Parathyroid adenoma (tissue), 2 donors: ENCODE measurements around the gene TBC1D22A.

Experiments
- H2AFZ ChIP-seq: fragments of 300-600 bp; sonication (generic); one replicate; pipeline ENCODE4 v1.7.0; 2017; ENCODE audit warnings: antibody characterized with exemption, mild to moderate bottlenecking
- H3K27ac ChIP-seq: fragments of 300-600 bp; sonication (generic); one replicate; pipeline ENCODE4 v1.7.0; 2017
- H3K27me3 ChIP-seq: fragments of 300-600 bp; sonication (generic); one replicate; pipeline ENCODE4 v1.7.0; 2017; ENCODE audit warnings: low read length; ENCODE audit not compliant: control insufficient read depth, insufficient read depth
- H3K36me3 ChIP-seq: fragments of 300-600 bp; sonication (generic); one replicate; pipeline ENCODE4 v1.7.0; 2017; ENCODE audit warnings: low read length; ENCODE audit not compliant: control insufficient read depth, insufficient read depth
- H3K4me1 ChIP-seq: fragments of 300-600 bp; sonication (generic); one replicate; pipeline ENCODE4 v1.7.0; 2017; ENCODE audit warnings: control low read depth
- H3K4me2 ChIP-seq: fragments of 300-600 bp; sonication (generic); one replicate; pipeline ENCODE4 v1.7.0; 2017; ENCODE audit warnings: low read length
- H3K4me3 ChIP-seq: fragments of 300-600 bp; sonication (generic); one replicate; pipeline ENCODE4 v1.7.0; 2017; ENCODE audit warnings: low read depth, low read length
- H3K79me2 ChIP-seq: fragments of 300-600 bp; sonication (generic); one replicate; pipeline ENCODE4 v1.7.0; 2017; ENCODE audit warnings: control low read depth
- H3K9ac ChIP-seq: fragments of 300-600 bp; sonication (generic); one replicate; pipeline ENCODE4 v1.7.0; 2017; ENCODE audit warnings: mild to moderate bottlenecking
- H3K9me3 ChIP-seq: fragments of 300-600 bp; sonication (generic); one replicate; pipeline ENCODE4 v1.7.0; 2017; ENCODE audit warnings: low read length; ENCODE audit not compliant: control insufficient read depth
- TF ChIP-seq, protein P1 (sequence below): fragments of 300-600 bp; sonication (generic); IDR thresholded peaks from one replicate; pipeline ENCODE4 v1.7.0; 2017; ENCODE audit warnings: antibody characterized with exemption, mild to moderate bottlenecking
- donor health status: primary hyperparathyroidism.

Gene TBC1D22A

DNA sequence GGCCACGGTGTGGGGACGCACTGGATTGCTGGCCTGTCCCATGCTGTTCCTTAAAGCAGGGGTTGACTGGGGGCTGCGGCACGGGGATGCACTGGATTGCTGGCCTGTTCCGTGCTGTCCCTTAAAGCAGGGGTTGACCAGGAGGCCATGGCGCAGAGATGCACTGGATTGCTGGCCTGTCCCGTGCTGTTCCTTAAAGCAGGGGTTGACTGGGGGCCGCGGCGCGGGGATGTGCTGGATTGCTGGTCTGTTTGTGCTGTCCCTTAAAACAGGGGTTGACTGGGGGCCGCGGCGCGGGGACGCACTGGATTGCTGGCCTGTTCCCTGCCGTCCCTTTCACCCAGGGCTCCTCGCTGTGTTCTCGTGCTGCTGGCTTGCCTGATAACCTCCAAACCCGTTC, 383.4 kb downstream of the TBC1D22A start:
- H3K27ac ChIP-seq = no peak overlapping the region
- H3K4me1 ChIP-seq = no peaks in the 10 kb centered on the region
- no peak overlapping the region for H3K9ac ChIP-seq
- no peaks in the 10 kb centered on the region for H3K9me3 ChIP-seq
- H3K79me2 ChIP-seq = no peaks in the 10 kb centered on the region
- H3K27me3 ChIP-seq = no peaks in the 10 kb centered on the region
- H3K4me2 ChIP-seq = no peak overlapping the region
- H2AFZ ChIP-seq = no peak overlapping the region
- TF ChIP-seq, protein P1, sequence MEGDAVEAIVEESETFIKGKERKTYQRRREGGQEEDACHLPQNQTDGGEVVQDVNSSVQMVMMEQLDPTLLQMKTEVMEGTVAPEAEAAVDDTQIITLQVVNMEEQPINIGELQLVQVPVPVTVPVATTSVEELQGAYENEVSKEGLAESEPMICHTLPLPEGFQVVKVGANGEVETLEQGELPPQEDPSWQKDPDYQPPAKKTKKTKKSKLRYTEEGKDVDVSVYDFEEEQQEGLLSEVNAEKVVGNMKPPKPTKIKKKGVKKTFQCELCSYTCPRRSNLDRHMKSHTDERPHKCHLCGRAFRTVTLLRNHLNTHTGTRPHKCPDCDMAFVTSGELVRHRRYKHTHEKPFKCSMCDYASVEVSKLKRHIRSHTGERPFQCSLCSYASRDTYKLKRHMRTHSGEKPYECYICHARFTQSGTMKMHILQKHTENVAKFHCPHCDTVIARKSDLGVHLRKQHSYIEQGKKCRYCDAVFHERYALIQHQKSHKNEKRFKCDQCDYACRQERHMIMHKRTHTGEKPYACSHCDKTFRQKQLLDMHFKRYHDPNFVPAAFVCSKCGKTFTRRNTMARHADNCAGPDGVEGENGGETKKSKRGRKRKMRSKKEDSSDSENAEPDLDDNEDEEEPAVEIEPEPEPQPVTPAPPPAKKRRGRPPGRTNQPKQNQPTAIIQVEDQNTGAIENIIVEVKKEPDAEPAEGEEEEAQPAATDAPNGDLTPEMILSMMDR = no peak
- H3K36me3 ChIP-seq = no peaks in the 10 kb centered on the region
- H3K4me3 ChIP-seq = no peak overlapping the region

DNA sequence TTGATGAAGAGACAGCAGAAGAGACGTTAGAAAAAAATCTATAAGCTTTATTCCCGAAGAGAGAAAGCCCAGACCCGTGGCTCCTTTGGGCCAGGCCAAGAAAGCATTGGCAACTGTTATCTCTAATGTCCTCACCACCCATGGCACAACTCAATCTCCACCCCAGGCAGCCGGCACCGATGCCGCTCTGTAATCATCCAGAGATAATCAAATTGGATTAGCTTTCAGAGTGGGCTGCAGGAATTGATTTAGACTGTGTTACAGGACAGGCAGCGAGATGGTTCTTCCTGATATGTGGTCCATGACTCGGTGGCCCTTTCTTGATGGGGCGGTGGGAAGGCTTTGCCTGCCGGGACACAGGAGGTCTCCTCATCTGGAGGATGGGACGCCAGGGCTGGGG, 383.9 kb downstream of the TBC1D22A start:
- no peak overlapping the region for H3K4me2 ChIP-seq
- no peak overlapping the region for H3K4me3 ChIP-seq
- H3K79me2 ChIP-seq = no peaks in the 10 kb centered on the region
- H3K27me3 ChIP-seq = no peaks in the 10 kb centered on the region
- no peaks in the 10 kb centered on the region for H3K9me3 ChIP-seq
- H3K27ac ChIP-seq = no peak overlapping the region
- H2AFZ ChIP-seq = no peak overlapping the region
- no peak overlapping the region for H3K9ac ChIP-seq
- TF ChIP-seq, protein P1 = no peak
- no peaks in the 10 kb centered on the region for H3K4me1 ChIP-seq
- H3K36me3 ChIP-seq = no peaks in the 10 kb centered on the region

DNA sequence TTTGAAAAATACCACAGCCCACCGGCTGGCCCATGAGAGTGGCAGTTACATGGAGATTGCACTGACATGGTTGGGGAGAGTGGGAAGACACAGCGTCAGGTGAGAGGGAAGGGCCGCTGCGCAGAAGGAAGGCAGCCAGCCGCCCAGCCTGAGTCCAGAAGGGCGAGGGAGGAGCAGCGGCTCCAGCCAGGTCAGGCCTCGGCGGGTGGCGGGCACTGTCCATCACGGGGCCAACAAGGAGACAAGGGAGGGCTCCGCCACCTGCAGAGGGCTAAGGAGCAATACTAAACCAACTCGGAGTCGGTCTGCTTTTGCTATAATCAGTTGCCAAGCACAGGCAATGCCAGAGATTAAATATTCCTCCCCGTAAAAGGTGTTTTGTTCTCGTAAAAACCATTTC, 384.5 kb downstream of the TBC1D22A start:
- TF ChIP-seq, protein P1 = no peak
- Histone ChIP-seq H3K27me3 (no peaks in the 10 kb centered on the region), H3K4me2 (no peak overlapping the region)

DNA sequence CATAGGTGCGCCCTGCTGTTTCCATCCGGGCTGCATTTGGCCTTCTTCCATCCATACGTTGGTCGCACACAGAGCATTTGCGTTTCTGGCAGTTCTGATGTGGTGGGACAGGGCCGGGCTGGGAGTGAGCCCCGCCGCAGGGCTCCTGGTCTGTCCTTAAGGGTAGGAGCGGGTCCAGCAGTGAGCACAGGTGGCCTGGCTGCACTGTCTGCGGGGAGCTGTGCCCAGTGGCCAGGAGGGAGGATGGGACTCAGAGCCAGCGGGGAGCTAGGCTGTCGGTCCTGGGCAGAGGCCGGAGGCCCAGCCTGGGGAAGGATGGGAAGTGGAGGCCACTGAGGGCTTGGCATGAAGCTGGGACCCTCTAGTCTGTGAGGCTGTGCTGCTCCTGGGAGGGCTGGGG, 385.1 kb downstream of the TBC1D22A start:
- no peaks in the 10 kb centered on the region for H3K36me3 ChIP-seq
- H3K4me1 ChIP-seq = no peaks in the 10 kb centered on the region
- no peaks in the 10 kb centered on the region for H3K79me2 ChIP-seq
- H3K9ac ChIP-seq = no peak overlapping the region
- no peak overlapping the region for H2AFZ ChIP-seq
- TF ChIP-seq, protein P1 = no peak
- no peaks in the 10 kb centered on the region for H3K27me3 ChIP-seq
- H3K27ac ChIP-seq = no peak overlapping the region
- H3K4me3 ChIP-seq = no peak overlapping the region
- no peaks in the 10 kb centered on the region for H3K9me3 ChIP-seq
- H3K4me2 ChIP-seq = no peak overlapping the region

More for the DNA sequence above, 384.5 kb downstream of the TBC1D22A start:
- no peak overlapping the region for H2AFZ ChIP-seq
- H3K36me3 ChIP-seq = no peaks in the 10 kb centered on the region
- no peak overlapping the region for H3K27ac ChIP-seq
- no peak overlapping the region for H3K9ac ChIP-seq
- no peaks in the 10 kb centered on the region for H3K9me3 ChIP-seq
- H3K4me1 ChIP-seq = no peaks in the 10 kb centered on the region
- H3K4me3 ChIP-seq = no peak overlapping the region
- no peaks in the 10 kb centered on the region for H3K79me2 ChIP-seq

- Histone ChIP-seq H3K27ac (no peak overlapping the region), H3K4me3 (no peak overlapping the region), H3K4me1 (no peaks in the 10 kb centered on the region), H3K9ac (no peak overlapping the region), H3K9me3 (no peaks in the 10 kb centered on the region), H2AFZ (no peak overlapping the region), H3K27me3 (no peaks in the 10 kb centered on the region), H3K4me2 (no peak overlapping the region), H3K79me2 (no peaks in the 10 kb centered on the region), H3K36me3 (no peaks in the 10 kb centered on the region)
- TF ChIP-seq, protein P1 = no peak
These were observed 386.1 kb downstream of the TBC1D22A start for GRCh38 chr22:47148510-47148909.
